Left renal cortex interstitium (tissue), 4 donors: ENCODE data around the gene SURF2. TPM values are rescaled to one million over a fixed set of nuclear protein-coding genes. Genes with fewer than 3 reads are reported as not detected.

Source experiments
- DNase-seq, 4 donors: peaks; one replicate each; pipeline ENCODE4 v3.0.0-alpha.2; 2013; ENCODE audit warnings: low read depth in 4 of 4, low spot score in 2 of 4, missing footprints in 1 of 4
- polyA plus RNA-seq, 4 donors: library from polyadenylated mRNA; unstranded; fragments of 120-200 nt; gene quantifications; one replicate each; pipeline ENCODE4 v1.2.1, GENCODE V29; 2013; ENCODE audit not compliant: insufficient read length in 4 of 4

Gene SURF2
- polyA plus RNA-seq, 4 donors: 21.6 to 28.6 (median 24.5) TPM

DNA sequence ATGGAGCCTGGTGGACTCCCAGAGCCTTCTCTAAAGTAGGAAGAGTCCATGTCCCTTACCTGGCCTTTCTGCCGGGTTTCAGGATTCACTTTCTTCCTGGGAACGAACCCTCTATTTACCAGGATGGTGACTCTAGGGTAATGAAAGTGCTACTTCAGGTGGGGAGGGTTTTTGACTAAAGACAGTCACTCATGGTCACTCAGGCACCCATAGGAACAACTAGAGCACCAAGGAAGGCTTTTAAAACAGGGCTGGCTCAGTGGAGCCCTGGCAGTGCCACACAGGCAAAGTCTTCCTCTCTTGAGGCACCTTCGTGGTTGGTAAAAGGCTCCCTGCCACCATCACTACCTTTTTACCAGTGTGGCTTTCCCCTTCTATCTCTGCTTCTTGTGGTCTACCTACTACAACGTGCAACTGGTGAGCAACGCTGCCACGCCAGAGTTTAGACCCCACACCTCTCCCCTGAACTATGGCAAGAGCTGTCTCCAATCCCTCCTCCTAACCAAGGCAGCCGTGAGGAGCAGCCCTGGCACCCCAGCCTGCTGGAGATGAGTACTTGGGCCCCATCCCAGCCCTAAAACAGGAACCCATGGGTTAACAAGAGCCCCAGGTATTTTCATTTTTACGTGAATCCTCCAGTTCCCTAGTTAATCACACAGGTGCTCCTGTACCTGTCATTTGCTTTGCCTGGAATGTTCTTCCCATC, 3.6 kb upstream of the SURF2 start:
- no peak for DNase-seq

DNA sequence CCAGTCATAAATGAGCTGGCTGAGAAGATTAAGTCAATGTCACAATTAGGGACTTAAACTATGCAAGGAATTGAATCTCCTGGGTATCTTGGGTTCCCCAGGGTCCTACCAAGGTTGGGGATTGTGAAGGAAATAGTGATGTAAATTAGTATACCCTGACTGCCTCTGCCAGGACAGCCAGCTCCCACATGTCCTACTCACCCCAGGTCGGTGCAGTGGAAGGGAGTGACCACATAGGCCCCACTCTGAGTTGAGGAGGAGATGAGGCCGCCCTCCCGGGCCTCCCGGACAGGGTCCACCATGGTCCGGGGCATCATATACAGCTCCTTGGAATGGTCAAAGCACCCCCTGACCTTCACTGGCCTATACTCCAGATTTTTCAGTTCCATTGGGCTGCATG, 2.8 kb upstream of the SURF2 start:
- no peak for DNase-seq

DNA sequence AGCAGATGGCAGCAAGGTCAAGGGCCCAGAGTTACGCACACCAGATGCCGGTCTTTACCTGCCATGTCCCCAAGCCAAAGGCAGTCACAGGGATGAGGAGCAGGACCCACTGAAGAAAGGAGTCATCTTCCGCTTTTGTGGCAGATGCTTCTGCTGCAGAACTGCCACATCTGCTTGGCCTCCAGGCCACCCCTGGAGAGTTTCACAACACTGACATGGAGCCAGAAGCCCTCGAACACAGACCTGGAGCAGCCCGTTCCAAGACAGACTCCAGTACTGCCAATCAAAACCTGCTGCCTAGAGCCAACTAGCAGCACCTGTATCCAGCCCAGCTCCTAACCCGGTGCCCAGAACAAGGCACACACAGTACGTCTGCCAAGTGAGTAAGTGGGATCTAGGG, 1.6 kb upstream of the SURF2 start:
- no peak for DNase-seq

GRCh38 chr9:133355881-133356357, 431 bp upstream of the SURF2 start:
- DNase-seq: no peak

- DNase-seq: no peak
These were observed 1.3 kb downstream of the SURF2 start for GRCh38 chr9:133357656-133358055.

- DNase-seq: no peak
These were observed 3.2 kb downstream of the SURF2 start for GRCh38 chr9:133359399-133360175.

DNA sequence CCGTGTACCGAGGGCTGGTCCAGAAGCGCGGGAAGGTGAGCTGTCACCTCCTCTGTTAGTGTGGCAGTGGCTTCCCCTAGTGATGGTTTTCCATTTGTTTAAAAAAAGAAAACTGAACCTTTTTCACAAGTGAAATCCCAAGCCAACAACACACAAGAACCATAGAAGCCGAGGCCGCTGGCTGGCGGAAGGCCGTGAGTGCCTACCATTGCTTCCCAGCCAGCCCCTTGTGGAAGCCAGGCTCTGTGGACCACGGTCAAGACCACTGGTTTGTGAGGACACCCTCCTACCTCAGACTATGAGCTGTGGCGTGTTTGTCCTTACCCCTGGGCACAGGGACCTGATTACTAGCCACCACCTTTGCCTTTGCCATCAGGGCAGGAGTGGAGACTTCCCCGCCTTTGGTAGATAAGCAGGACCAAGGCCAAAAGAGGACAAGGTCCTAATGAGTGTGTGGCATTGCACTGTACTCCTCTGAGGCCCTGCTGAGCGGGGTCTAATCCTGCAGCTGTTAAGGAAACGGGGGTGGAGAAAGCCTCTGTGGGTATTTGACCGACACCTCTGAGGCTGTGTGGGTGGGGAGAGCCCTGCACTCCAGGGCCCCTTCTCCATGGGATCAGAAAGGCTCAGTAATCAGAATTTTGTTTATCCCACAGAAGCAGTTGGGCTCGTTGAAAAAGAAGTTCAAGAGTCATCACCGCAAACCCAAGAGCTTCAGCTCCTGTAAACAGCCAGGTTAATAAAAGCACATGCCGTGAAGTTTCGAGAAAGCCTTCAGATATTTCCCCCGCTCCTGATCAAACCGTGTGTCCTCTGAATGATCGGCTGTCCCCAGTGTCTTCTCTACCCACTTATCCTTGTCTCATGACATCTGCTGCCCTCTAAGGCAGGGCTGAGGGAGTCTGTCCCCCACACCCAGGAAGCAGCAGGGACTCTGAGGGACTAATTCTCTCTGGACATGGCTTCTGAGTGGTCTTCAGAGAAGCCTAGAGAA, 4.3 kb downstream of the SURF2 start:
- no peak for DNase-seq

DNA sequence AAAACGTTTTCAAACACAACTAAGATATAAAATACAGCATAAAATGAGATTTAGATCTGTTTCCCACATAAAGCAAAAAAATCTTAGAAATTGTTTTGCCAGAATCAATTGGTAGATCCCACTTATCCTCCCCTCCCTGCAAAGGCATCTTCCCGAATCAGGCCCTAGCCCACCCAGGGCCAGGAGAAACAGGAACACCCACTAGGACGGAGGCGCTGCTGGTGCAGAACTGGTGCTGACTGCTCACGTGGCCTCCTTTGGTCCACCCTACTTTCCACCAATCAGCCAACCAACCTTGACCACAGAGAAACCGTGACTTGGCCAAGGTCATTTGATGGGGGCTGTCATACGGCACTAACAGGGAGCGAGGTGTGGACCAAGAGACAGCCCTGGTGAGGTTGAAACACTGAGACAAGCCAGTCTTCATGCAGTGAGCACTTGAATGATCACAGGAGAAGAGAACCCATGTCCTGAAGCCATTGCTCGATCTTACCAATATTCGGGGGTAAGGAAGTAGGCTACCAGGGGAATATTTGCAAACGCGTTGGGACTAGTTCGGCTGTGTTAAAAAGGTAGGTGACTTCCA, 5.2 kb downstream of the SURF2 start:
- DNase-seq: no peak

- DNase-seq: no peak
These were observed 6.2 kb downstream of the SURF2 start for GRCh38 chr9:133362359-133363044.

GRCh38 chr9:133366435-133366834, 10.1 kb downstream of the SURF2 start:
- no peak for DNase-seq

GRCh38 chr9:133367221-133367620, 10.9 kb downstream of the SURF2 start:
- DNase-seq: no peak

- DNase-seq: no peak
These were observed 11.4 kb downstream of the SURF2 start for GRCh38 chr9:133367778-133368177.

GRCh38 chr9:133368249-133368881, 12.0 kb downstream of the SURF2 start:
- no peak for DNase-seq

DNA sequence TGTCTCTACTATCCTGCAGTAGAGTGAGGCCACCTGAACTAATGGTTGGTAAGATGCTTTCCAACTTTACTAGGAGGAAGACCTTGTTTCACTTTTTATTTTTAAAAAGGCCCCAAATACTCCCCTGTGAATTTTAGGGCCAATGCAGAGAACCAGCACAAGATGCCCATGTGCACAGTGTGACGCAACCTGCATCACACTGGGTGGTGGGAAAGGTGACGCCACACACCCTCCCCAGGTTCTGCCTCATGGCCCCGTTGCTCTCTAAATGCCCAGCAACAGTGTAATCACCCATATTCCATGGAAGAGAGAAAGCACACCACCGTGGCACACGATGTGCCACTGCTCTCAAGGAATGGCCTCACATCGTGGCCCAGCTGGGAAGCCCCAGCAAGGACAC, 13.1 kb downstream of the SURF2 start:
- no peak for DNase-seq

GRCh38 chr9:133369933-133370332, 13.6 kb downstream of the SURF2 start:
- no peak for DNase-seq

- no peak for DNase-seq
These were observed 14.3 kb downstream of the SURF2 start for GRCh38 chr9:133370685-133371084.

DNA sequence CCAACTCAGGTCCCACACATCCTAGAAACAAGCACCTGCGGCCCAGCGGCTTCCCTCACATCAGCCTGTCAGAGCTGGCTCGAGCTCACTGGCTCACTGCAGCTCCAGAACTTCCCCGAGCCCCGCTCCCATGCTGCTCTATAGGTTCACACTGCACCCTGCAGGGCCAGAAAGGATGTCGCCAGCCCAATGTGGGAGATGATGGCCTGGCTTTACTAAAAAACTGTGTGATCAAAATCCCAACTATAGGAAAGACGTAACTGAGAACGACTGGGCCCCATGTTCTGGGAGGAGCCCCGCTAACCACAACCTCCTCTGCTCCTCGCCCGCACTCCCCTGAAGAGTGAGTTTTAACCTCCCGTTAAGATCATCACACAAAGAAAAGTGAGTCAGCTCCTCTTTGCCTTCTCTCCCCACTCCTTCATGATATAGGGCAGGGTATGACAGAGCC, 14.9 kb downstream of the SURF2 start:
- no peak for DNase-seq

DNA sequence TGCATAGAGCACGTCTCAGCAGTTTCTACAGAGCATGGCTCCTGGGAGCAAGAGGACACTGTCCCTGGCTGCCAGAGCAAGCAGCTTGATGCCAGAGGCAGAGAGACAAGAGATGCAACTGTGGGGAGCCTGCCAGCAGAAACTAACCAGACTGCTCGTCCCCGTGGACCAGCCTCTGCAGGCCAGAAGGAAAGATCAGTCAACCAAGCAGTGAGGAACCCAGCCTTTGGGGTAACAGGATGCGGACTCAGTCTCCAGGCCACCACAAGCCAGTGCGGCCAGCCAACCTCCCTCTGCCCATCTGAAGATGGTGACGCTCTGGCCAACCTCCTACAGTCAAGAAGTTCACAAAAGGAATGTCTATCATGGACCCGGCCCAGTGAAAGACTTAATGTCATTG, 15.8 kb downstream of the SURF2 start:
- no peak for DNase-seq

- DNase-seq: no peak
These were observed 18.3 kb downstream of the SURF2 start for GRCh38 chr9:133374612-133375115.
